CD8-positive, alpha-beta memory T cell (primary cell): ENCODE measurements around the gene THSD7A. TPM values are rescaled to one million over a fixed set of nuclear protein-coding genes. Genes with fewer than 3 reads are reported as not detected.
"Not testable (repeated sequence)": the region's sequence is repeated elsewhere in the genome, so short reads cannot be mapped to it uniquely, and the experiment has no call there.

ENCODE experiments used
- CTCF ChIA-PET: fragments of 350-600 bp; sonication (Branson Sonifier 250); formaldehyde crosslinking; loops from one replicate; lab custom pipeline; 2021; ENCODE audit warnings: antibody characterized with exemption; lab: Charles Lee
- POLR2A ChIA-PET: fragments of 350-600 bp; sonication (Branson Sonifier 250); formaldehyde crosslinking; loops from one replicate; lab custom pipeline; 2021; ENCODE audit warnings: antibody characterized with exemption; lab: Charles Lee
- DNase-seq, 5 donors: peaks; one replicate each; pipeline versions ENCODE4 v3.0.0 to v3.0.0-alpha.2; 2020 to 2022; ENCODE audit warnings: mixed read lengths in 1 of 5
- H3K27ac ChIP-seq: one replicate; pipeline ENCODE4 v1.7.0; 2013; ENCODE audit warnings: low read depth, mild to moderate bottlenecking, low read length, moderate library complexity
- H3K27me3 ChIP-seq: 2 replicates; pipeline ENCODE4 v1.7.0; 2013; ENCODE audit warnings: low read length, mild to moderate bottlenecking; ENCODE audit not compliant: insufficient read depth, poor library complexity, severe bottlenecking
- H3K36me3 ChIP-seq: 2 replicates; pipeline ENCODE4 v1.7.0; 2013; ENCODE audit warnings: mild to moderate bottlenecking, low read length, moderate library complexity; ENCODE audit not compliant: insufficient read depth
- H3K4me1 ChIP-seq: 2 replicates; pipeline ENCODE4 v1.7.0; 2013; ENCODE audit warnings: mild to moderate bottlenecking, low read length, moderate library complexity; ENCODE audit not compliant: insufficient read depth
- H3K4me3 ChIP-seq: 2 replicates; pipeline ENCODE4 v1.7.0; 2013; ENCODE audit warnings: mild to moderate bottlenecking, low read length
- H3K9me3 ChIP-seq: 2 replicates; pipeline ENCODE4 v1.7.0; 2013; ENCODE audit warnings: mild to moderate bottlenecking, low read length
- H3K27ac Mint-ChIP-seq, 8 donors: one replicate each; pipeline ENCODE4 v1.8.0; 2020 to 2021; ENCODE audit warnings: mixed read lengths in 8 of 8, mild to moderate bottlenecking in 6 of 8, inconsistent platforms in 3 of 8, moderate library complexity in 3 of 8
- H3K27me3 Mint-ChIP-seq, 2 donors: one replicate each; pipeline ENCODE4 v1.8.0; 2020 to 2021; ENCODE audit warnings: mixed read lengths in 2 of 2, mild to moderate bottlenecking in 1 of 2, moderate library complexity in 1 of 2
- H3K36me3 Mint-ChIP-seq, 3 donors: one replicate each; pipeline ENCODE4 v1.8.0; 2020 to 2021; ENCODE audit warnings: mixed read lengths in 3 of 3, inconsistent platforms in 1 of 3, mild to moderate bottlenecking in 1 of 3
- H3K4me1 Mint-ChIP-seq, 3 donors: one replicate each; pipeline ENCODE4 v1.8.0; 2020 to 2021; ENCODE audit warnings: mixed read lengths in 3 of 3, inconsistent platforms in 1 of 3, mild to moderate bottlenecking in 1 of 3
- H3K4me3 Mint-ChIP-seq, 7 donors: one replicate each; pipeline ENCODE4 v1.8.0; 2020 to 2021; ENCODE audit warnings: mixed read lengths in 7 of 7, mild to moderate bottlenecking in 6 of 7, moderate library complexity in 4 of 7, inconsistent platforms in 2 of 7
- H3K9me3 Mint-ChIP-seq, 5 donors: one replicate each; pipeline ENCODE4 v1.8.0; 2020 to 2022; ENCODE audit warnings: mixed read lengths in 5 of 5, mild to moderate bottlenecking in 3 of 5, moderate library complexity in 2 of 5, inconsistent platforms in 1 of 5
- polyA plus RNA-seq: library from polyadenylated mRNA; unstranded; fragments of 300-500 nt; fragmentation: Illumina TruSeq; gene quantifications from one replicate; pipeline ENCODE4 v1.2.3, GENCODE V29; 2021
- total RNA-seq, 2 experiments: library from RNA; stranded (reverse); gene quantifications; one replicate each; pipeline ENCODE4 v1.2.3, GENCODE V29; 2021

Gene THSD7A
- total and polyA plus RNA-seq, 3 experiments from 2014 or later, result not detected

DNA sequence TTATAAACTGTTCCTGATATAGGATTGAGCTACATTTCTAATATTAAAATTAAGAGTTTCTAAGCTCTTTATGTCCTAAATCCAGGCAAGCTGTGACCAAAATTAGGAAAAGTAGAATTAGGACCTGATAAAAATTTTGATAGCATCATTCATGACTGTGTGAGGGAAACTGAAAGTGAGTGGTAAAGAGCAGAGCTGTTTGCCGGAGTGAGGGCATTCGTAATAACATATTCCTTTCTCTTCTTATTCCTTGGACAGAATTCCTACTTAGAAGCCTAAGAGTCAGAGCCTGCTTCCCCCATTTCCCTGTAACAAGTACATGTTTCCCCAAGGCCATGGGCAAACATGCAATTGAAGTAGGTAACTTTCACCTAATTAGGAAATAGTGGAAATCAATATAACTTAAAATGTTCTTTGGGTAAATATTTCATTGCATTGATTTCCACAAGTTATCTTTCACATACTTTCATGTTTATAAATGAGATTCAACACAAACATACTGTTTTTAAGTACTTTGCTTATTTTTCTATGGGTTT, 310.0 kb downstream of the THSD7A start:
- H3K27ac ChIP-seq, H3K4me3 ChIP-seq, DNase-seq, H3K36me3 ChIP-seq, H3K4me1 Mint-ChIP-seq, H3K9me3 ChIP-seq, H3K4me1 ChIP-seq, H3K4me3 Mint-ChIP-seq, H3K27ac Mint-ChIP-seq, H3K9me3 Mint-ChIP-seq, H3K27me3 Mint-ChIP-seq, H3K27me3 ChIP-seq, H3K36me3 Mint-ChIP-seq, CTCF ChIA-PET, POLR2A ChIA-PET: not testable (repeated sequence)

GRCh38 chr7:11517853-11518252, 314.1 kb downstream of the THSD7A start:
- no peak overlapping the region for H3K4me3 ChIP-seq
- CTCF ChIA-PET, result no interaction called here
- POLR2A ChIA-PET, result no interaction called here
- no peaks in the 10 kb centered on the region for H3K9me3 ChIP-seq
- no peak for DNase-seq
- Mint-ChIP-seq H3K36me3 (no peaks in the 10 kb centered on the region), H3K27me3 (peaks cover 0 to 1% of the 10 kb centered on the region in 2 donors), H3K9me3 (peaks cover 0 to 4% (median 0%) of the 10 kb centered on the region in 5 donors), H3K27ac (no peak overlapping the region), H3K4me1 (no peaks in the 10 kb centered on the region), H3K4me3 (no peak overlapping the region)
- H3K27me3 ChIP-seq, result no peaks in the 10 kb centered on the region
- no peak overlapping the region for H3K27ac ChIP-seq
- no peaks in the 10 kb centered on the region for H3K4me1 ChIP-seq
- no peaks in the 10 kb centered on the region for H3K36me3 ChIP-seq

GRCh38 chr7:11516328-11516727, 315.7 kb downstream of the THSD7A start:
- no peak overlapping the region for H3K27ac Mint-ChIP-seq
- Histone ChIP-seq H3K27me3 (no peaks in the 10 kb centered on the region), H3K9me3 (no peaks in the 10 kb centered on the region), H3K27ac (no peak overlapping the region), H3K4me3 (no peak overlapping the region), H3K36me3 (no peaks in the 10 kb centered on the region), H3K4me1 (no peaks in the 10 kb centered on the region)
- peaks cover 0 to 9% (median 0%) of the 10 kb centered on the region in 5 donors for H3K9me3 Mint-ChIP-seq
- no peaks in the 10 kb centered on the region for H3K36me3 Mint-ChIP-seq
- H3K4me1 Mint-ChIP-seq, result no peaks in the 10 kb centered on the region
- no peak for DNase-seq
- peaks cover 0 to 1% of the 10 kb centered on the region in 2 donors for H3K27me3 Mint-ChIP-seq
- CTCF ChIA-PET, result no interaction called here
- H3K4me3 Mint-ChIP-seq, result no peak overlapping the region
- POLR2A ChIA-PET, result no interaction called here

DNA sequence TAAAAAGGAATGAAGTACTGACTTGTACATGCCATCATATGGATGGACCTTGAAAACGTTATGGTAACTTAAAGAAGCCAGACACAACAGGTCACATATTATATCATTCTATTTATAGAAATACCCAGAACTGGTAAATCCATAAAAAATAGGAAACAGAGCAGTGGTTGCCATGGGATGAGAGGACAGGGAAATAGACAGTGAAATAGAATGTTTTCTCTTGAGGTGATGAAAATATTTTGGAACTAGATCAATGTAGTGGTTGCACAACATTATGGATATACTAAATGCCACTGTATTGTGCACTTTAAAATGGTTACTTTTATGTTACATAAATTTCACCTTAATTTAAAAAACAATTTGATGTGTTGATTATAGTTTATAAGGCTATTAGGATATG, 318.5 kb downstream of the THSD7A start:
- Histone ChIP-seq H3K27ac (no peak overlapping the region), H3K27me3 (no peaks in the 10 kb centered on the region), H3K9me3 (no peaks in the 10 kb centered on the region), H3K4me3 (no peak overlapping the region), H3K36me3 (no peaks in the 10 kb centered on the region), H3K4me1 (no peaks in the 10 kb centered on the region)
- Mint-ChIP-seq H3K9me3 (peaks cover 2 to 12% (median 2%) of the 10 kb centered on the region in 5 donors), H3K27ac (no peak overlapping the region), H3K4me3 (no peak overlapping the region), H3K4me1 (no peaks in the 10 kb centered on the region), H3K36me3 (no peaks in the 10 kb centered on the region), H3K27me3 (no peaks in the 10 kb centered on the region)
- ChIA-PET CTCF (no interaction called here), POLR2A (no interaction called here)
- DNase-seq, result no peak

DNA sequence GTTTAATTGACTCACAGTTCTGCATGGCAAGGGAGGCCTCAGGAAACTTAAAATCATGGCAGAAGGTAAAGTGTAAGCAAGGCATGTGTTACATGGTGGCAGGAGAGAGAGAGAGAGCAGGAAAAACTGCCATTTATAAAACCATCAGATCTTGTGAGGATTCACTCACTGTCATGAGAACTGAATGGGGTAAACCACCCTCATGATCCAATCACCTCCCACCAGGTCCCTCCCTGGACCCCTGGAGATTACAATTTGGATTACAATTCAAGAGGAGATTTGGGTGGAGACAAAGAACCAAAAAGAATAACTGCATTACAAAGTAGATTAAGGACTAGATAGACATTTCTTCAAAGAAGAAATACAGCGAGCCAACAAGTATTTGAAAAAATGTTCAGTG, 324.1 kb downstream of the THSD7A start:
- no peaks in the 10 kb centered on the region for H3K4me1 Mint-ChIP-seq
- no peak for DNase-seq
- Histone ChIP-seq H3K36me3 (no peaks in the 10 kb centered on the region), H3K9me3 (no peaks in the 10 kb centered on the region), H3K27me3 (no peaks in the 10 kb centered on the region), H3K4me1 (no peaks in the 10 kb centered on the region), H3K27ac (no peak overlapping the region), H3K4me3 (no peak overlapping the region)
- H3K4me3 Mint-ChIP-seq, result no peak overlapping the region
- POLR2A ChIA-PET, result no interaction called here
- H3K27ac Mint-ChIP-seq, result no peak overlapping the region
- H3K9me3 Mint-ChIP-seq, result peaks cover 2 to 8% (median 4%) of the 10 kb centered on the region in 5 donors
- CTCF ChIA-PET, result no interaction called here
- H3K36me3 Mint-ChIP-seq, result no peaks in the 10 kb centered on the region
- no peaks in the 10 kb centered on the region for H3K27me3 Mint-ChIP-seq

- Histone ChIP-seq H3K27me3 (no peaks in the 10 kb centered on the region), H3K4me3 (no peak overlapping the region), H3K36me3 (no peaks in the 10 kb centered on the region), H3K27ac (no peak overlapping the region), H3K9me3 (no peaks in the 10 kb centered on the region), H3K4me1 (no peaks in the 10 kb centered on the region)
- H3K4me1 Mint-ChIP-seq, result no peaks in the 10 kb centered on the region
- ChIA-PET CTCF (no interaction called here), POLR2A (no interaction called here)
- H3K27me3 Mint-ChIP-seq, result no peaks in the 10 kb centered on the region
- no peak overlapping the region for H3K27ac Mint-ChIP-seq
- no peaks in the 10 kb centered on the region for H3K36me3 Mint-ChIP-seq
- no peak overlapping the region for H3K4me3 Mint-ChIP-seq
- peaks cover 2 to 10% (median 8%) of the 10 kb centered on the region in 5 donors for H3K9me3 Mint-ChIP-seq
- no peak for DNase-seq
Measured at GRCh38 chr7:11506417-11506816, 325.6 kb downstream of the THSD7A start.

- Histone ChIP-seq H3K4me3 (no peak overlapping the region), H3K36me3 (no peaks in the 10 kb centered on the region), H3K27ac (no peak overlapping the region), H3K27me3 (no peaks in the 10 kb centered on the region), H3K4me1 (no peaks in the 10 kb centered on the region), H3K9me3 (no peaks in the 10 kb centered on the region)
- ChIA-PET POLR2A (no interaction called here), CTCF (no interaction called here)
- no peak overlapping the region for H3K4me3 Mint-ChIP-seq
- no peak overlapping the region for H3K27ac Mint-ChIP-seq
- H3K36me3 Mint-ChIP-seq, result no peaks in the 10 kb centered on the region
- no peak for DNase-seq
- no peaks in the 10 kb centered on the region for H3K27me3 Mint-ChIP-seq
- peaks cover 2 to 13% (median 3%) of the 10 kb centered on the region in 5 donors for H3K9me3 Mint-ChIP-seq
- no peaks in the 10 kb centered on the region for H3K4me1 Mint-ChIP-seq
Measured at GRCh38 chr7:11505471-11505985, 326.5 kb downstream of the THSD7A start.

DNA sequence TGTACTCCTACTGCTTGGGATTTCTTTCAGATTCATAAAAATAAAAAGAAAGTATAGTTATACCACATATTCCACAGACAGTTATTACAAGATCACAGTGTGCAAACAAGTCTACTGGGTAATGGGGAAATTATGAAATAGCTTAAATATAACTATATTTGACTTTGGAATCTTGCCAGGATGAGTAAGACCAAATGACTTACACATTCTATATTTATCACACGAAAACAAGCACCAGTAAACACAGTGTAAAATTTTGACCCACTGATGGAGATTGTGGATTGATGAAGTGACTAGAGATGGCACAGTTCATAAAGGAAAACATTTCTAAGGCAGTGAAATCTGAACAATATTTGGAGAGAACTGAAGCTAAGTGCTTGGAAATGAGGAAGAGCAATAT, 339.7 kb downstream of the THSD7A start:
- Histone ChIP-seq H3K4me3 (no peak overlapping the region), H3K27ac (no peak overlapping the region), H3K36me3 (no peaks in the 10 kb centered on the region), H3K9me3 (no peaks in the 10 kb centered on the region), H3K27me3 (no peaks in the 10 kb centered on the region), H3K4me1 (no peaks in the 10 kb centered on the region)
- POLR2A ChIA-PET, result no interaction called here
- Mint-ChIP-seq H3K4me3 (no peak overlapping the region), H3K27me3 (no peaks in the 10 kb centered on the region), H3K27ac (no peak overlapping the region), H3K9me3 (peaks cover 0 to 18% (median 2%) of the 10 kb centered on the region in 5 donors), H3K4me1 (no peaks in the 10 kb centered on the region), H3K36me3 (no peaks in the 10 kb centered on the region)
- CTCF ChIA-PET, result no interaction called here
- no peak for DNase-seq
